ENCODE results near the gene IPMK. TPM values are rescaled to one million over a fixed set of nuclear protein-coding genes. Genes with fewer than 3 reads are reported as not detected.

Gene IPMK
- total and polyA plus RNA-seq, 2 of the 8 experiments (the other 6 are each of a cell fraction or from before 2014, with no cell fraction given): 1.3 to 7.8 TPM

GRCh38 chr10:58300676-58301075 lies 33.0 kb upstream of the IPMK start (continued):
- no peak for TF ChIP-seq TAF7 (optimal IDR thresholded peaks at IDR 0.05; ENCODE audit: borderline replicate concordance, low read depth, low read length)

All from H1 (cell line).